GM12891 (cell line): ENCODE measurements around the gene VAMP5.
"Not testable (repeated sequence)": the region's sequence is repeated elsewhere in the genome, so short reads cannot be mapped to it uniquely, and the experiment has no call there.

ENCODE experiments used
- DNase-seq: peaks from one replicate; pipeline ENCODE4 v3.0.0; 2011; ENCODE audit warnings: low spot score; ENCODE audit not compliant: insufficient read length
- FAIRE-seq: peaks from 2 replicates; lab custom pipeline; 2011; peaks lifted over from hg19 to GRCh38; lab: Jason Lieb, UNC
- PAX5 ChIP-seq: IDR thresholded peaks from 2 replicates; pipeline ENCODE4 v1.6.1; 2011; ENCODE audit warnings: low read length, moderate library complexity, mild to moderate bottlenecking; ENCODE audit not compliant: insufficient read depth, severe bottlenecking
- POLR2A ChIP-seq: IDR thresholded peaks from 2 replicates; pipeline ENCODE4 v1.6.1; 2011; ENCODE audit warnings: low read depth, low read length, control low read depth
- POLR2AphosphoS5 ChIP-seq: IDR thresholded peaks from 2 replicates; pipeline ENCODE4 v1.6.1; 2011; ENCODE audit warnings: low read depth, low read length, control low read depth
- POU2F2 ChIP-seq: IDR thresholded peaks from 2 replicates; pipeline ENCODE4 v1.6.1; 2011; ENCODE audit warnings: low read depth, mild to moderate bottlenecking, control low read depth, low read length, moderate library complexity
- SPI1 ChIP-seq: IDR thresholded peaks from 2 replicates; pipeline ENCODE4 v1.6.1; 2011; ENCODE audit warnings: low read depth, low read length, control low read depth
- TAF1 ChIP-seq: IDR thresholded peaks from 2 replicates; pipeline ENCODE4 v1.6.1; 2011; ENCODE audit warnings: low read depth, low read length, control low read depth

The VAMP5 gene

GRCh38 chr2:85541753-85542457 is 42.3 kb upstream of the VAMP5 start:
- DNase-seq (no peak), FAIRE-seq (no peak)
- no peak for TF ChIP-seq PAX5
- TF ChIP-seq POLR2A, result no peak
- TF ChIP-seq SPI1, result no peak
- TF ChIP-seq POU2F2, result no peak
- TF ChIP-seq POLR2AphosphoS5, result no peak
- TF ChIP-seq TAF1, result no peak

GRCh38 chr2:85542777-85543176 is 41.5 kb upstream of the VAMP5 start:
- FAIRE-seq, result no peak
- no peak for DNase-seq
- TF ChIP-seq POU2F2, result no peak
- TF ChIP-seq TAF1, result no peak

GRCh38 chr2:85544254-85544691 is 40.0 kb upstream of the VAMP5 start:
- FAIRE-seq, DNase-seq: not testable (repeated sequence)

- not testable (repeated sequence) for FAIRE-seq
Observed at GRCh38 chr2:85544915-85545779, 39.1 kb upstream of the VAMP5 start.

GRCh38 chr2:85545780-85546240 is 38.4 kb upstream of the VAMP5 start:
- FAIRE-seq (no peak), DNase-seq (no peak)
- TF ChIP-seq POLR2A (peak; percentile 68; the same call in 1 of the 2 replicates), SPI1 (no peak), POLR2AphosphoS5 (0 out of 2 replicates have a peak, but pooled peaks have one; percentile 67), PAX5 (no peak), POU2F2 (no peak)

More at GRCh38 chr2:85544915-85545779, 39.1 kb upstream of the VAMP5 start:
- not testable (repeated sequence) for DNase-seq

- no peak for FAIRE-seq
- TF ChIP-seq POU2F2 (no peak), POLR2A (no peak), PAX5 (no peak), SPI1 (no peak), TAF1 (no peak), POLR2AphosphoS5 (no peak)
- DNase-seq, result no peak
Observed at GRCh38 chr2:85547089-85547858, 37.0 kb upstream of the VAMP5 start.

- no peak for TF ChIP-seq POLR2A
- no peak for FAIRE-seq
Observed at GRCh38 chr2:85547859-85548607, 36.2 kb upstream of the VAMP5 start.

GRCh38 chr2:85548608-85548900 is 35.7 kb upstream of the VAMP5 start:
- TF ChIP-seq PAX5, result no peak
- no peak for TF ChIP-seq POU2F2
- no peak for TF ChIP-seq SPI1
- no peak for TF ChIP-seq POLR2A
- TF ChIP-seq POLR2AphosphoS5, result no peak
- no peak for TF ChIP-seq TAF1
- FAIRE-seq (no peak), DNase-seq (no peak)

More at GRCh38 chr2:85547859-85548607, 36.2 kb upstream of the VAMP5 start:
- DNase-seq, result no peak

GRCh38 chr2:85549095-85549494 is 35.1 kb upstream of the VAMP5 start:
- FAIRE-seq, result no peak
- DNase-seq, result no peak
- TF ChIP-seq SPI1 (no peak), PAX5 (no peak), POLR2AphosphoS5 (no peak), POLR2A (no peak), POU2F2 (no peak), TAF1 (no peak)

GRCh38 chr2:85549826-85550225 is 34.4 kb upstream of the VAMP5 start:
- TF ChIP-seq TAF1, result no peak
- no peak for TF ChIP-seq POLR2AphosphoS5
- TF ChIP-seq POLR2A, result no peak
- no peak for TF ChIP-seq PAX5
- TF ChIP-seq SPI1, result no peak
- TF ChIP-seq POU2F2, result no peak
- FAIRE-seq (no peak), DNase-seq (no peak)

GRCh38 chr2:85550486-85550885 is 33.7 kb upstream of the VAMP5 start:
- DNase-seq (no peak), FAIRE-seq (no peak)
- TF ChIP-seq POU2F2 (no peak), POLR2A (no peak), SPI1 (no peak), POLR2AphosphoS5 (no peak), PAX5 (no peak), TAF1 (no peak)
